Measurements from ENCODE around the gene SLC26A9. TPM values are rescaled to one million over a fixed set of nuclear protein-coding genes. Genes with fewer than 3 reads are reported as not detected.

SLC26A9 gene
- not detected for total RNA-seq

DNA sequence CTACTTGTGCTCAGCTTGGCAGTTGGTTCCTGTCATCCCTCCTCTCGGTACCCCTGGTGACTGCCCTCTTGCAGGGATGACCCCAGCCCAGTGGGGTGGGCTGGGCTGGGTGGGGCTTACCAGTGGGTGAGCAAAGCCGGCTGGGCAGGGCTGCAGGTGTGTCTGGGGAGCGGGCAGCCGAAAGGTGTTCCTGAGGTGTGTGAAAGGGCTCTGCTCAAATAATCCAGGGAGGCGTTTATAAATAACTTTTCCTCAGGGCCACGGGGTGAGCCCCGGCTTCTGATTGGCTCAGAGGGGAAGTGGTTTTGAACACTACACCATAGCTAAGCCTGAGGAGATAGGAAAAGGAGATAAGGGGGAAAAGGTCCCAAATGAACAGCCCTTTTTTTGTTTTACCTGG lies at the start of gene SLC26A9:
SLC26A9 (minus strand) TSS at position 212 of the 400 bp plus-strand sequence. CDS start 7,636 bp downstream, outside the sequence.
- no peak for DNase-seq

DNA sequence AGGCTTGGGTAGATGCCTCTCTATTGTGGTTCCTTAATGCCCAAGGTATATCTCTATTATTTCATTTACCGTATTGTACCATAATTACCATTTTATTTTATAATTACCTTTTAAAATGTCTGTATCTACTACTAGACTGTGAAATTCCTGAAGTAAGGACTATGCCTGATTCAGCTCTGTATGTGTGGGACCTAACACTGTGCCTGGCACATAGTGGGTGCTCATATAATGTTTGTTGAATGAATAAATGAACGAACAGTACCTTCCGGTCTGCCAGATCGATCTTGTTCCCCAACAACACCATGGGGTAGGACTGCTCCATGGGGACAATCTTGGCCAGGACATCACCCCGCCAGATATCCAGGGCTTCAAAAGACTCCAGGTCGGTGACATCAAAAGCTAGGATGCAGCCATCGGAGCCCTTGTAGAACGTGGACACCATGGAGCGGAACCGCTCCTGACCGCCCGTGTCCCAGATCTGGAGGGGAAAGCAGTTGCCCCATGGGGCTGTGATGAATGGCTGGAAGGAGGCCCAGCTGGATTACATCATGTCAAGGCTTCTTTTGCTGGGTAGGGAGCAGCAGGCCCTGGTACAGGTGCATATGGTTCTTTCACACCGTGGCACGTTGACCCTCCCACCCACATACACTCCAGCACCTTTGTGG lies 49.1 kb upstream of the SLC26A9 start:
- DNase-seq: no peak

DNA sequence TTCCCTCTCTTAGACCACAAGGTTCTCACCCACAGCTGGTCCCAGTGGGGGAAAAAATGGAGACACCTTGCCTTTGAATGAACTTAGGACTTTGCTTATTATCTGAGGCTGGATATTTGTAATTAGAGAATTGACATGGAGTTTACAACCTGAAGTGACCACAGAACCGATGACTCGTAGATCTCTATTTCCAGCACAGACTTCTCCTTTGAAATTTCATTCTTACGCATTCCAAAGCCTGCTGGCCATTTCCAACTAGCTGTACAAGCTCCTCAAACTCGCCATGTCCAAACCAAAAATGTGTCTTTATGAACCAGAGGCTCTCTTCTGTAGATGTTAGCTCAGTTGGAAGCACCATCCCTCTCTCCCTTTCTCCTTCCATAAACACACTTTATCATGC lies 48.0 kb upstream of the SLC26A9 start:
- DNase-seq: no peak

DNA sequence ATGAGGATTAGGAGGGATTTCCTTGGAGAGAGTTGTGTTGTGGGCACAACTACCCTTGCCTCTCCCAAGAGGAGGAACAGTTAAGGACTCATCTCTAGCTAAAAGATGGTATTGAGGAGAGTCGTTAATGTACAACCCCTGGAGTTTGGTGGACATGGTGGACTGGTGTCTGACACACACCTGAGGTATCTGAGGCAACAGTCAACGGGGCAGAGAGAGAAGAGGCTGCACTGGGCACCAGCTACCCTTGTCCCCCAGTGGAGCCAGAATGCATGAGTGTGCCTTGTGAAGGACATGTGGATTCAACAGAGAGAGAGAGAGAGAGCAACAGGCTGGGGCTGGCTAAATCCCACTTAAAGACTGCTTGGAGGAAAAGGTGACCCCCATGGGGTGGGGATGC lies 47.0 kb upstream of the SLC26A9 start:
- no peak for DNase-seq

- DNase-seq: no peak
Observed at GRCh38 chr1:205989786-205990185, 46.5 kb upstream of the SLC26A9 start.

- DNase-seq: no peak
Observed at GRCh38 chr1:205988585-205988995, 45.3 kb upstream of the SLC26A9 start.

DNA sequence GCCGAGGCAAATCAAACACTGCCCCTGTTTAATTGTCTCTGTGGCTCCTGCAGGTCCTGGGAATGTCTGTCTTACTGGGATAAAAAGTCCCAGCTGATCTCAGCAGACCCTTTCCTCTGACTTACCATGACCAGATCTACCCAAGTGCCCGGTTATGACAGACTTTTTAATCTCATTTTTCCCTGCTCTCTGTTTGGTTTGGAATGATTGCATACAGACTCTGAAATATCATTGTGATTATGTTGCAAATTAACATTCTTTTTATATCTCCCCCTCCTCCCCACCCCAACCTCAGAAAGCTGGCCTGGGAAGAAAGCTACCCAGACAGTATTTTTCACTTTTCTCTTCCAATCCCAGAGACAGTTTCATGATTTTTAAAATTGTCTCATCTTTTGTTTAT lies 43.6 kb upstream of the SLC26A9 start:
- no peak for DNase-seq

- DNase-seq: no peak
Observed at GRCh38 chr1:205986292-205986691, 43.0 kb upstream of the SLC26A9 start.

- DNase-seq: no peak
Observed at GRCh38 chr1:205985330-205986005, 42.2 kb upstream of the SLC26A9 start.

DNA sequence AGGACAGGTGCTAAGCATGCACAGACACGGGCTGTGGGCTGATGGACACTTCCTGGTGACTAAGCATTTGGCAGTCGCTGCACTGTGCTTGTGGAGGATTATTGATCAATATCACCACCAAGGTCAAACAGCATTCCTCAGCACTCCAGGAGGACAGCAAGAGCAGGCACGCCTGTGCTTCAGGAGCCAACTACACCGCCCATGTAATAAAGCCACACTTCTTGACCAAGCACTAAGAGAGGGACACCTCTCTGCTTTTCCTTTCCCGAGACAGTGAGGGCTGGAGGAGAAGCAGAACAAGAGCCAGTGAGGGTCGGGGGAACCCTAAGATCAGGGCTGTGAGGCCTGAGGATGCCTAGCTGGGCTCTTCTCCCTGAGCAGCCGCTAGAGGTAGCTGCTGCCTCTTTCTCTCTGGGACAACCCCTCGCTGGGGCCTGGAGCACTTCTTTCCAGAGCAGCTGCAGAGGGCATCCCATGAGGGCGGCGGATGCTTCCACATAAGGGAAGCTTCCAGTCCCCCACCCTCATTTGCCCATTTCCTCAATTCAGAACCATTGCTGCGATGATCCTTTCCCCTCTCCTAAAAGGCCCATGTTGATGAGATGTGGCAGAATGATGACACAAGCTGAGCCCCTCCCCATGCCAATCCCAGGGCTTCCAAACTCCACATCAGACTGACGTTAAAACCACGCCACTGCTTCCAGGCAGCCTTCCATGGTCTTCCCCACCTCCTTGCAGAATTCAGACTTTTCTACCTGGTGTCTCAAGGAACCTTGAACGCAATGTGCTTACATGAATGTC lies 40.9 kb upstream of the SLC26A9 start:
- no peak for DNase-seq

- DNase-seq: no peak
Observed at GRCh38 chr1:205981257-205981656, 38.0 kb upstream of the SLC26A9 start.

- DNase-seq: no peak
Observed at GRCh38 chr1:205980237-205980870, 37.1 kb upstream of the SLC26A9 start.

GRCh38 chr1:205979301-205979700 lies 36.0 kb upstream of the SLC26A9 start:
- no peak for DNase-seq

GRCh38 chr1:205978676-205979075 lies 35.4 kb upstream of the SLC26A9 start:
- no peak for DNase-seq

DNA sequence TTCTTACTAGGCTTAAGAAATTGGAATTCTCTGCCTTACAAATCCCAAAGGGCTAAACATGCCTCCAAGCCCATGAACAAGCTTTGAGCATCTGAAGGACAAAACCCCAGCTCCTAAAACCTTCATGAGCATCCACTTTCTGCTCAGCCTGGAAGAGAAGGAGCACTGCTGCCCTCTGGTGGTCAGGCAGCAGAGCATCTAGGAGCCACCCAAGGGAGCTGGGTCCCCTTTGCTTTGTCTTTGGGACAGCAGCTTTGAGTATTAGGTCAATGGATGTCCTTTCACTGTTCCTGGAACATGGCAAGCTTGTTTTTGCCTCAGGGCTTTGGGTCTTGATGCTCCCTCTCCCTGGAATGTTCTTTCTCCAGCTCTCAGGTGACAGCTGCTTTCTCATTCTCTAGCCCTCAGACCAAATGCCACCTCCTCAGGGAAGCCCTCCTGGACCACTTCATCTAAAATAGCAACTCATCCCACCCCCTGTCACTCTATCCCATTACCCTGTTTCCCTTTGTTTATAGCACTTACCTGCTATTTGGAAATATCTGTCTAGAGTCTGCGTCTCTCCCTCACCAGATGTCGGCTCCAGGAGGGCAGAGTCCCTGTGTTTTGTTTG lies 34.3 kb upstream of the SLC26A9 start:
- DNase-seq: peak; percentile 71

DNA sequence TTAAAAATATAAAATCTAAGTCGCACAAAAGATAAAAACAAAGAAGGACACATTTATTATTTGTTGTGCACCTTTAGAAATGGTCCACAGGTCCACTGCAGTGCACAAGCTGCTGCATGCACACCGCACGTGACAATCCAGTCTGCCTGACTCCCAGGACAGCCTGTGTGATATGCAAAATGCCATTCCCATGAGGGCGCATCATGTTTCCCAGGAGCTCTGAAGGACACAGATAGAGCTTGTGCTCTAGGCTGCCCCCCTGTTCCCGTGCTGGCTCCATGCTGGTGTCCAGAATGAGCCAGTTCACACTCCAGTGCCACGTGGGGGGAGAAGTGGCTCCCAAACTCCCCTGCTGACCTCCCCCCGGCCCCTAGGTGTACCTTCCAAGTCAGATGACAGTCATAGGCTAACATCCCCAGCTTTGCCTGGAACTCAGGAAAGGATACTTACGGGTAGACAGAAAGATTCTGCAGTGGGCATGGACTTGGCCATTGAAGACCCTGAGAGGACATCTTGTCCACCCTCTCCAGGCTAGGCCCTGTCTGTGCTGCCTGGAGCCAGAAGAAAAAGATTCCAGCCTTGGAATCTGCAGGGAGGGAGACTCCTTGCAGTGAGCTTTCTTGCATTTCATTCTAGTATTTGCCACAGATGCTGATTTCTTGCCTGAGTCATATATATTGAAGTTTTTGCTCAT lies 33.6 kb upstream of the SLC26A9 start:
- no peak for DNase-seq

- no peak for DNase-seq
Observed at GRCh38 chr1:205976036-205976435, 32.8 kb upstream of the SLC26A9 start.

GRCh38 chr1:205975387-205975998 lies 32.2 kb upstream of the SLC26A9 start:
- DNase-seq: no peak

DNA sequence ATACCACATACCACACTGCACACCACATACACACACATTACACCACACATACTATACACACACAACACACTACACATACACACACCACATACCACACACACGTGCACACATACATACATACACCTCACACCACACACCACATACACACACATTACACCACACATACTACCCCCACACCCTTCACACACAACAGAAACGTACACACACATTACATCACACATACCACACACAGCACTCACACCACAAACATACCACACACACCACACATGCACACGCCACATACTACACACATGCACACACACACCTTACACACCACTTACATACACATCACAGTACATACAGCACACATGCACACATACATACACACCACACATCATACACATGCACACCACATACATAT lies 31.5 kb upstream of the SLC26A9 start:
- DNase-seq: no peak

GRCh38 chr1:205973377-205974232 lies 30.3 kb upstream of the SLC26A9 start:
- DNase-seq: no peak

Data from effector CD4-positive, alpha-beta T cell (primary cell).